ENCODE data around the gene SLC9A9. TPM values are rescaled to one million over a fixed set of nuclear protein-coding genes. Genes with fewer than 3 reads are reported as not detected.

The SLC9A9 gene
- total and polyA plus RNA-seq, 9 of the 15 experiments (the other 6 are each of a cell fraction or from before 2014, with no cell fraction given) = 0.03 to 0.13 TPM; not detected in 7

DNA sequence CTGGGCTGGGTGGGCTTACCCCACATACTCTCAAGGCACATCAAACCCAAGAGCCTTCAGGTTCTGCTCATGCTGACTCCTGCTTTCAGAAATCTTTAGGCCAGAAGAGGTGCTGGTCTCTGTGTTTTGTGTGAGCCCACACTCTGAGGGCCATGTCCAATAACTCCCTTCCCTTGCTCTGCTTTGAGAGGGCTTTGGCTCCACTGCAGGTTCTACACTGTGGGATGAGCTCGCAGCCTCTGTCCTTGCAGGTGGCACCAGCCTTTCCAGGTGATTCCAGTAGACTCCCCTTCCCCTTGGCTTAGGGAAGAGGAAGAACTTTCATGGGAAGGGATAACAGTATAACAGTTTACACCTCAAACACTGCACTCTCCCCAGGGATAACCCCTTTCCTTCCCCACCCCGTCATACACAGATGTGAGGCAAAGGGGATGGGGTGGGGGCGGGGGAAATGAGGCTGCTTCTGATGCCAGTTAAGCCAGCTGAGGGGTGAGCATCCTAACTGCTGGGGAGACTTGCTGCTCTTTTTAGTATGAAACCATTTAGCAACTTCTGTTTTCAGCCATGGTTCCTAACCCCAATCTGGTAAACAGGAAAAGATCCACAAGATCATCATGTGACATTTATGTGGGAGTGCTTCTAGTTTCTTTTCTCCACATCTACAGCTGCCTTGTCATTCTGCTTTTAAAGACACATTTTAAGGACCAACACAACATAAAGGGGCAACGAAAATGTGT, 262.4 kb downstream of the SLC9A9 start:
- no peak for ATAC-seq

More for the DNA sequence above, 262.4 kb downstream of the SLC9A9 start:
- Histone ChIP-seq H3K27ac (ENCODE audit: extremely low read depth, low read depth, low read length) (no peak overlapping the region), H3K36me3 (ENCODE audit: control insufficient read depth, insufficient read depth, low read length) (no peaks in the 10 kb centered on the region), H3K4me3 (no peak overlapping the region), H3K4me2 (ENCODE audit: insufficient read depth, low read length) (no peak overlapping the region), H3K9me1 (ENCODE audit: control insufficient read depth, insufficient read depth, low read length) (no peaks in the 10 kb centered on the region), H4K20me1 (replicated peaks; ENCODE audit: control insufficient read depth, insufficient read depth, low read length) (no peaks in the 10 kb centered on the region), H3K9me3 (replicated peaks; ENCODE audit: control insufficient read depth, insufficient read depth, low read depth, low read length) (no peaks in the 10 kb centered on the region), H3K79me2 (ENCODE audit: control insufficient read depth, insufficient read depth, low read length) (no peaks in the 10 kb centered on the region), H2AFZ (ENCODE audit: low read depth, low read length) (no peak overlapping the region), H3K9ac (ENCODE audit: insufficient read depth in 1 of 2, low read depth in 2 of 2, low read length in 2 of 2) (no peak overlapping the region), H3K27me3 (ENCODE audit: control insufficient read depth in 2 of 2, insufficient read depth in 2 of 2, low read length in 2 of 2) (peaks cover 6 to 27% of the 10 kb centered on the region in 2 experiments; a peak in 3 of 5 replicates), H3K4me1 (replicated peaks in 1 of 2; ENCODE audit: control insufficient read depth in 2 of 2, insufficient read depth in 2 of 2, low read length in 2 of 2) (peaks cover 0 to 5% of the 10 kb centered on the region in 2 experiments; a peak in 2 of 5 replicates)
- TF ChIP-seq, protein P1, sequence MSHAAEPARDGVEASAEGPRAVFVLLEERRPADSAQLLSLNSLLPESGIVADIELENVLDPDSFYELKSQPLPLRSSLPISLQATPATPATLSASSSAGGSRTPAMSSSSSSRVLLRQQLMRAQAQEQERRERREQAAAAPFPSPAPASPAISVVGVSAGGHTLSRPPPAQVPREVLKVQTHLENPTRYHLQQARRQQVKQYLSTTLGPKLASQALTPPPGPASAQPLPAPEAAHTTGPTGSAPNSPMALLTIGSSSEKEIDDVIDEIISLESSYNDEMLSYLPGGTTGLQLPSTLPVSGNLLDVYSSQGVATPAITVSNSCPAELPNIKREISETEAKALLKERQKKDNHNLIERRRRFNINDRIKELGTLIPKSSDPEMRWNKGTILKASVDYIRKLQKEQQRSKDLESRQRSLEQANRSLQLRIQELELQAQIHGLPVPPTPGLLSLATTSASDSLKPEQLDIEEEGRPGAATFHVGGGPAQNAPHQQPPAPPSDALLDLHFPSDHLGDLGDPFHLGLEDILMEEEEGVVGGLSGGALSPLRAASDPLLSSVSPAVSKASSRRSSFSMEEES (CRISPR knock-in tag; IDR thresholded peaks at IDR 0.05) = peak; percentile 66
- TF ChIP-seq RFX5 (IDR thresholded peaks at IDR 0.05; ENCODE audit: low read depth, low read length) = no peak
- FAIRE-seq (no peak), DNase-seq (ENCODE audit: extremely low read depth in 1 of 4, low spot score in 3 of 4) (no peak)
- no TSS peak for BruUV-seq (replicated peaks)
- intact Hi-C loops (cut with micrococcal nuclease) (no loop called here), in situ Hi-C loops (cut with MboI) (no loop called here)
- POLR2A ChIA-PET = interaction anchor here (0.7 kb wide), 1 partner anchor 225 kb away, joined by 3 read pairs; no protein-coding TSS in a partner anchor
- 0% methylated on average over 3 of the region's 4 CpGs for WGBS (ENCODE audit: insufficient coverage, low coverage, missing lambda C conversion rate)
- CTCF ChIA-PET (ENCODE audit: low intra/inter-chr PET ratio) = no interaction called here
